Activated CD4-positive, alpha-beta T cell treated with anti-CD3 and anti-CD28 coated beads for 1 hour (primary cell): ENCODE results near the gene DDAH1.

Experiments used
- DNase-seq: peaks from one replicate; pipeline ENCODE4 v3.0.0-alpha.2; 2020

DDAH1 gene

GRCh38 chr1:85437139-85437538 is 27.8 kb downstream of the DDAH1 start:
- no peak for DNase-seq

- DNase-seq, result no peak
Measured at GRCh38 chr1:85433096-85433495, 31.9 kb downstream of the DDAH1 start.

- DNase-seq, result no peak
Measured at GRCh38 chr1:85428471-85429089, 36.4 kb downstream of the DDAH1 start.

DNA sequence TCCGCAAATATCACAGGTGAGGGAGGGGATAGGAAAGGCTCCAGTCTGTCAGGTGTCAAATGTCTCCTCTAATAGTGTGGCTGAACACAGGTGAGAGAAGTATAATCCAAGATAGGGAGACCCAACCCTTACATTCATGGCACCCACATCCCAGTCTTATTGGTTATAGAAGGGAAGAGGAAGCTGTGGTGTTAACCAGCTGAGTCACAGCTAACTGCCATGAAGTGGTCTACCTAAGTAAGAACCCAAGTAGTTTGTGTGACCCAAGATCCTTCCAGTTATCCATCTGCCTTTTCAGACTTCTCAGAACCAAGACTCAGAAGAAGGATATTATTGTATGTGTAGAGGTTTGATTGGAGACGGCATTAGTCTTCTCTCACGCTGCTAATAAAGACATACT is 37.1 kb downstream of the DDAH1 start:
- DNase-seq, result no peak

DNA sequence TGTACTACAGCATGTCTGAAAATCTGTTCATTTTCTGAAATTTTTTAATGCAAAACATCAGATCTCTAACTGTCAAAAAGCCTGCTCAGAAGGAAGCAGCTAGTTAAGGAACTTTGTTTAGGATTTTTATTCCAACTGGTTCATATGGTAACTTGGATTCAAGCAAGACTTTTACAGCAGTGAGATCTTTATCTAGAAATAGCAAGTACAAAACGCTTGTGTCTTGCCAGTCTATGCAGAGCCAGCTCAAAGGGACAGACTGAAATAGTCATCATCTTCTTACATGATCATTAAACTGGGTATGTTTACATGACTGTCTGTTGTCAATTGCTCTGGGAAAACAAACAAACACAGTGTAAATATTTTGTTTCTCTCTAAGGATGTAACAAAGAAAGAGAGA is 37.6 kb downstream of the DDAH1 start:
- no peak for DNase-seq

DNA sequence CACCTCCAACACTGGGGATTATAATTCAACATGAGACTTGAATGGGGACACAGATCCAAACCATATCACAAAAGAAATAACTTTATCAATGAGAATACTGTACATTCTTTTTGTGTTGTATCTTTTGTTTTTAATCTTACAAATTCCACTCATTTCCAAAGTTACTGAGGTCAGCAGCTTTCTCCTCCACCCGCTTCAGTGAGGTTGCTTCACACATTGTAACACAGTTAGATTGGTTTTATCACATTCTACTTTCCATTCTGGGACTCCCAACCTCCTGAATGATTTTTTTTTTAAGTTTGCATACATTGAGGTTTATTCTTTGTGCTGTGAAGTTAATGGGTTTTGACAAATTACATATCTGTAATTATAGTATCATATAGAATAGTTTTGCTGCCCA is 43.8 kb downstream of the DDAH1 start:
- no peak for DNase-seq

GRCh38 chr1:85420199-85420598 is 44.8 kb downstream of the DDAH1 start:
- no peak for DNase-seq

- DNase-seq, result no peak
Measured at GRCh38 chr1:85417876-85418275, 47.1 kb downstream of the DDAH1 start.

- DNase-seq, result no peak
Measured at GRCh38 chr1:85417017-85417416, 47.9 kb downstream of the DDAH1 start.

GRCh38 chr1:85413169-85413568 is 51.8 kb downstream of the DDAH1 start:
- DNase-seq, result no peak

- DNase-seq, result no peak
Measured at GRCh38 chr1:85411567-85412305, 53.2 kb downstream of the DDAH1 start.

DNA sequence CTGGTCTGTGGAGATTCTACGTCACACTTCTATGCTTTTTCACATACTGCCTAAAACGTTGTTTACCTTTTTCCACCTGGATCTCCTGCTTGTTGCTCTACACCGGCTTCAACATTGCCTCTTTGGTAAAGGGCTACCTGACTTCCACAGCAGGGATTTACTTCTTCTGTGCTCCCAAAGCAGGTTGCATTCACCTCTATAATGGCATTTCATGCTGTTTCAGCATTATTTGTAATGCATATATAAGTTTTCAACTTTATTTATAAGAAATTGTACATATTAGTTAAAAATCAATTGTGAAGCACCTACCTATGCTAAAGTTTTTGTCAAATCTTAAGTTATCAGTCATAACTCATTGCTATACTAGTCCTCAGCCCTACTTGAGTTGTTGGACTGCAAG is 55.4 kb downstream of the DDAH1 start:
- DNase-seq, result no peak

DNA sequence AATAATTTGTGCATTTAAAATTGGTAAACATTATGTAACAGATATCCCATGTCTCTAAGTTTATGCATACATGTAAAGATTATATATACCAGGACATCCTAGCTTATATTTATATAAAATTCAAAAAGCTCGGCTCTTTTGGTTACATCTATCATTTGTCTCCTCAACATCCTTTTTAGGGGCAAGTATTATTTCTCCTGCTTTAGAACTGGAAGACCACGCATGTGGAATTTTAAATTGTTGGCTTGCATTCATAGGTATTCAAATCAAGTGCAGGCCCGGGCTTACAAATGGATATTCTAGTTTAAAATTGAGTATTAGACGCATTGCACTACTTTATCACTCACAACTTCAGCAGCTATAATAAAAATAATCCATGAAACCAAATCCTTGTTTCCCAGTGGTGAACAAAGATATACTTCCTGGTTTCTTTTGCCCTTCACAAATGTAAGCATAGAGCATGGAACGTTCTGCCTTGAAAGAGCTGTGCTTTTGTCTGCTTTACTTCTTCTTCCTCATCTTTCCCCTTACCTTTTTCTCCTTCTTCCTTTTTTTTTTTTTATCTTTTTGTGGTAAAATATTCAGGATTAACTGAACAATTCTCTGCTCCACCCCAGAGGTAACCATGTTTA is 57.1 kb downstream of the DDAH1 start:
- no peak for DNase-seq

DNA sequence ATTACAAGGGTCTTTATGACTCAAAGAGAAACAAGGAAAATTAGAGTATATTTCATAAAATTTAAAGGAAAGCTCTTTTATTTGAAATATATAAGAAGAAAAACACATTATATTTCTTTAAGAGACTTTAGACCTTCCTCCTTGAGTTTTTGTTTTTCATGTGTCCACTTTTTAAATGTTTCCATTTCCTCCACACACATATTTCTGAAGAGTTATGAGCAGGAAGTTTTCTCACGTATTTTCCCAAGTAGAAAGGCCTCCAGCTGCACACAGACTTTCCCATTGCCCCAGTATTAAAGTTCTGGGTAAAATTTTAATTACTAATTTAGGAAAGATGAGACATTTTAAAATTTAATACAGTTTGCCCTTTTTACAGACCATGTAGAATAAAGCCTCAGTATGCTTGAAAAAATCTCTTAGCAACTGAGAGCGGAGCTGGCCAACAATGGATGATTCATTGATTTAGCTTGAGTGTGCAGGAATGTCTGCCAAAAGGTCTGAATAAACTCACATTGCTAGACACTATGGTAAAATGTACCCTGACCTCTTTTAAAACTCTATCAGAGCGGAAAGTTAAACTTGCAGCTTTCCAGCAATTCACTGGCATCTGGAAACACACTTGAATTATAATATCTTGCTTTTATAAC is 57.9 kb downstream of the DDAH1 start:
- DNase-seq, result no peak

DNA sequence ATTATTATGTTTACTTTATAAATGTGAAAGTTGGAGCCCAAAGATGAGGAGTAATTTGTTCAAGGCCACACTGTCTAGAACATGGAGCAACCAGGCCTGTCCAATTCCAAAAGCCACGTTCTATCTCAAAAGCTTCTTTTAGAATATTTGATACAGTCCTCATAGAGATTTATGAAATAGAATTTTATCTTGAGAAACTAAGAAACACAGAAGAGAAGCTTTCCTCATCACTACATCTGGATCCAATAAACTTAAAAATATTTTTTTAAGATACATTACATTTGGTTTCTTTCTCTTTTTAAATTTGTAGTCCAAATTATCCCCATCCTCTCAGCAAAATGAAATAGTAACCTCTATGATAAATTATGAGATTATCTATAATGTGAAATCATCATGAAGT is 58.9 kb downstream of the DDAH1 start:
- no peak for DNase-seq

- no peak for DNase-seq
Measured at GRCh38 chr1:85404408-85404807, 60.6 kb downstream of the DDAH1 start.

- no peak for DNase-seq
Measured at GRCh38 chr1:85398391-85399064, 66.4 kb downstream of the DDAH1 start.

DNA sequence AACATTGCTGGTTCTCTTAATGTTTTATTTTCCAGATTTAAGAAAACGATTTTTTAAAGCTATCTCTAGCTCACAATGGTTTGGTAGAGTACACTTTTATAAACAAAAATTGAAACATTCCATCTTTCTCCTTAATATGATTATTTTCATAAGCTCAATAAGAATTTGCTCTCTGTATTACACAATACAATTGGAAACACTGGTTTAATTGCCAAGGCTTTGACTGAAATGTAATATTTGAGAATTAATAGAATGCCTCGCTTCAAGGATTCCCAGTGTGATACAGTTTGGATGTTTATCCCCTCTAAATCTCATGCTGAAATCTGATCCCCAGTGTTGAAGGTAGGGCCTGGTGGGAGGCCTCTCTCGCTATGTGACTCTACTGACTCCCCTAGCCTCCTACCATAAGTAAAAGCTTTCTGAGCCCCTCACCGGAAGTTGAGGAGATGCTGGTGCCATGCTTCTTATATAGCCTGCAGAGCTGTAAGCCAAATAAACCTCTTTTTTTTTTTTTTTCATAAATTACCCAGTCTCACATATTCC is 67.4 kb downstream of the DDAH1 start:
- no peak for DNase-seq

DNA sequence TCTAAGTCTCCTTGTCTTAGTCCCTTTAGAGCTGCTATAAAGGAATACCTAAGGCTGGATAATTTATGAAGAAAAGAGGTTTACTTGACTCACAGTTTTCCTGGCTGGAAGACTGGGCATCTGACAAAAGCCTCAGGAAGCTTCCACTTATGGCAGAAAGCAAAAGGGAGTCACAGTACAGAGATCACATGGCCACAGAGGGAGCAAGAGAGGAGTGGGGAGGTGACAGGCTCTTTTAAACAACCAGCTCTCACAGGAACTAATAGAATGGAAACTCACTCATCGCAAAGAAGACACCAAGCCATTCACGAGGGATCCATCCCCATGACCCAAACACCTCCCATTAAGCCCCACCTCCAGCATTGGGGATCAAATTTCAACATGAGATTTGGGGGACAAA is 68.8 kb downstream of the DDAH1 start:
- no peak for DNase-seq

DNA sequence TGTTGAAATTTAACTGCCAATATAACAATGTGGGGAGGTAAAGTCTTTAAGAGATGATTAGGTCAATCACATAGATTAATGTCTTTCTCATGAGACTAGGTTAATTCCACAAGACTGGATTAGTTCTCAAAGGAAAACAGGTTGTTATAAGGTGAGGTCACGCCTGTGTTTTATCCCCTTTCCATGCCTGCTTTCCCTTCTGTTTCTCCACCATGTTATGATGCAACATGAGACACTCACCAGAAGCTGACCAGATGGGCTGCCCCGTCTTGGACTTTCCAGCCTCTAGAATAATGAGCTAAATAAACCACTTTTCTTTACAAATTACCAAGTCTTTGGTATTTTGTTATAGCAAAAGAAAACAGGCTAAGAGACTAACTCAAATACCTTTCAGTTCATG is 70.8 kb downstream of the DDAH1 start:
- DNase-seq, result no peak

- no peak for DNase-seq
Measured at GRCh38 chr1:85393490-85393889, 71.5 kb downstream of the DDAH1 start.

DNA sequence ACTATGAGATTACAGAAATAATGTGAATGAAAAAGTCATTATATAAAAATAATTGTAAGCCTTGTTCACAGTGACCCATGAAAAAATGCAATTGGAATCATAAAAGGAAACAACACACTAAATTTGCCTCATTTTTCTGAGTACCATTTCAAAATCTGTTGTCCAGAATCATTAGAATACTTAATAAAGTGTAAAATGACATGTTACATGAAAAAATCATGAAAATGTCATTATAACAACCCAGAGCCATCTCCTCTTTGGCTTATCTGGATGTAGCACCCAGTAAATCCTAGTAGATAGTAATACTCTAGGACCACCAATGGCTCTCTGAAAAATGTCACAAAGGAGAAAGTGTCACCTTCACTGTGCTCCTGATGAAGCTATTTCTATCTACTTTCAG is 76.5 kb downstream of the DDAH1 start:
- no peak for DNase-seq

GRCh38 chr1:85387781-85388180 is 77.2 kb downstream of the DDAH1 start:
- no peak for DNase-seq
